GM06990 (cell line): ENCODE results near the gene LRCH1.

Experiments
- DNase-seq: peaks from one replicate; pipeline ENCODE4 v3.0.0-alpha.2; 2011; ENCODE audit not compliant: insufficient read length; ENCODE audit errors: extremely low read depth
- H3K27me3 ChIP-seq: replicated peaks from 2 replicates; pipeline ENCODE4 v1.6.0; 2011; ENCODE audit warnings: low read length; ENCODE audit not compliant: control insufficient read depth, insufficient read depth
- H3K36me3 ChIP-seq: 2 replicates; pipeline ENCODE4 v1.5.1; 2011; ENCODE audit warnings: low read length; ENCODE audit not compliant: control insufficient read depth, insufficient read depth
- H3K4me3 ChIP-seq: replicated peaks from 2 replicates; pipeline ENCODE4 v1.5.1; 2011; ENCODE audit warnings: low read depth, mild to moderate bottlenecking, control low read depth, low read length
- CTCF ChIP-seq: IDR thresholded peaks from 2 replicates; pipeline ENCODE4 v1.5.1; 2011; ENCODE audit warnings: low read length, control low read depth, mild to moderate bottlenecking, inconsistent platforms; ENCODE audit not compliant: insufficient read depth, poor library complexity, severe bottlenecking

The LRCH1 gene

DNA sequence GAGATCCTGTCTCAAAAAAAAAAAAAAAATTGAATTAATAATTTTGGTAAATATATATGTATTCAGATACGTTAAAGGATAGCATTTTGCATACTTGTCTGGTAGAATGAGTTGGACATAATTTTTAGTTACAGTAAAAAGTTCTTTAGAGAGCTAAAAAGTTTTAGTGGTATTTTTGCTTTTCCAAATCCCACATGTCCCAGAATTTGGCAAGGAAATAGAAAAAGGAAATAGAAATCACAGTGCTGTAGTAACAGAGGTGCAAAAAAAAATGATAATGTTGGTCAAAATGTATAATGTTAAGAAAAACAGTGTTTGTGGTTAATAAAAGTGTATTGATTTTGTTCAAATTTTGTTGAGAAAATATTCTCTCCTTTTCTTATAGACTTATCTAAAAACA, 96.8 kb downstream of the LRCH1 start:
- H3K36me3 ChIP-seq = no peaks in the 10 kb centered on the region
- TF ChIP-seq CTCF = no peak

GRCh38 chr13:46654951-46655350, 102.0 kb downstream of the LRCH1 start:
- no peak for DNase-seq
- no peak for TF ChIP-seq CTCF
- H3K4me3 ChIP-seq = no peak overlapping the region
- H3K27me3 ChIP-seq = no peaks in the 10 kb centered on the region
- H3K36me3 ChIP-seq = no peaks in the 10 kb centered on the region

More for the DNA sequence above, 96.8 kb downstream of the LRCH1 start:
- Histone ChIP-seq H3K27me3 (no peaks in the 10 kb centered on the region), H3K4me3 (no peak overlapping the region)
- no peak for DNase-seq

DNA sequence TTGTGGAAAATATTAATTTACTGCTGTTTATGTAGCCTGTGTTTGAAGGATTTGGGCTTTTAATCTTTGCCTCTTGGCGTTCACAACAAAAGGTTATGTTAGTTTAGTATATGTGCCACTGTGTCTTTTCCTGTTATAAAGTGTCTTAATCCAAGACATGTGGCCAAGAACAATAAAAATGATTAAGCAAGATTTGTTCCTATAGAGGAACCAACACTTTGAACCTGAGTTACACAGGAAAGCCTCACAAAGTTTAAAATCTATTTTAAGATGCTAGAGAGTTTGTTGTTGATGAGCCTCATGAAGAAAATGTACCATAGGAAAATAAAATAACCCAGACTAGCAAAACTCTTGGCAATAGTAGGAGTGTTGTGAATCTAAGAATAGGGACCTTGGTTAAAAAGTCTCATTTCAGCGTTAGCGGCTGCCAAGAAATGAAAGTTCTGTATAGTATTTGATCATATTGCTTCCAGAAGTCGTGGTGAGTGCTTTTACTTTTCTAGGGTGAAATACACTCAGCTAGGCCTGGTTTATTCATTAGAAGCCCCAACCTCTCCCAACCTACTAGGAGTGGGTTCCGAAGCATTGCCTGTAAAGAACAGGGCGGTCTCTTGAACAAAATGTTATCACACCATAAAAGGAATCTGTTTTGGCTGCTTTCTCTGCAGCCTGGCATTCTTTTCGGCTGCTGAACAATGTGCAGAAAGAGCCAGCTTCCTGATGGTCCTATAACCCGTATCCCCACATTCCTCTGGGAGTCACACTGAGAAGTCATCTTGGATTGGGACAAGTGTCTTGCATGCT, 102.6 kb downstream of the LRCH1 start:
- Histone ChIP-seq H3K27me3 (no peaks in the 10 kb centered on the region), H3K36me3 (no peaks in the 10 kb centered on the region; the same call in 1 of the 2 replicates), H3K4me3 (no peak overlapping the region)
- DNase-seq = no peak
- no peak for TF ChIP-seq CTCF

DNA sequence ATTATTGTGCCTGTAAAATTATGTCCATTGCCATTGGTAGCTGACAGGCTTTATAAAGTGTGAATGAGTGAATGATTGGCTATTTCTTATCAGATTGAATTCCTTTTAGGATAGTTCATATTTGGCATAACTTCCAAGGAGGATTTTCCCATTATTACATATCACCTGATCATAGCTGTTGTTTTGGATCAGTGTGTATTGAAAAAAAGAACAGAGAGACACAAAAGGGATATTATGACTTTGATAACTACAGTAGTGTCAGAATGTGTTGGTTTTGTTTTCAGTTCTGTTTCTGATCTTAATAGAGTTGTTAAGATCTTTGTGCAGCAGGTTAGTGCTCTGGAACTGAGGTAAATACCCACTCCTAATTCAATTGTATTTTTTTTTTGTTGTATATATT, 103.8 kb downstream of the LRCH1 start:
- Histone ChIP-seq H3K36me3 (no peaks in the 10 kb centered on the region; the same call in 1 of the 2 replicates), H3K27me3 (no peaks in the 10 kb centered on the region), H3K4me3 (no peak overlapping the region)
- no peak for TF ChIP-seq CTCF
- peak; percentile 41 for DNase-seq

DNA sequence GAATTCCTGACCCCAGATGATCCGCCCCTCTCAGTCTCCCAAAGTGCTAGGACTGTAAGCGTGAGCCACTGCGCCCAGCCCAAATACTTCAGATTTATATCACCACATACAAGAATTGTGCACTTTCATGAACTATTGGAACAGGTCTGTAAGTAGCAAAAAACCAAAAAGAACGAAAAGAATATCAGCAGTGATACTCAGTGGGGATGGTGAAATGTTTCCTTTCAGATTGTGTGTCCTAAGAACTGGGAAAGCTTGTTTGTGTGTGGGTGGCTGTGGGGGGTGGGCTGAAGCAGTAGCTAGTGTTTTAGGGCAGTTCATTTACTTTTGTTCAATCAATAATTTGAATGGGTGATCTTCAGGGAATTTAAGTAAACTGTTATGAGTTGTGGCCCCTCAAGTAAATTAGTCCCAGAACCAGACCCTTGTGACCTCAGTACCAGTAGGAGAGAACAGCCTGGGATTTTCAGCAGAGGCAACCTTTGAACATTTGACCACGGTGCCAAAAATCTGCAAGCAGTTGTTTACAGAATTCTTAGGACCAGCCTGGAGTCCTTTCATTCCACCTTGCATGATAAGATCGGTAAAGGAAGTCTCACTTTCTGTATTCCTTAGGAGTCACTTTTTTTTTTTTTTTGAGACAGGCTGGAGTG, 106.6 kb downstream of the LRCH1 start:
- DNase-seq = no peak
- Histone ChIP-seq H3K36me3 (no peaks in the 10 kb centered on the region; the same call in 1 of the 2 replicates), H3K27me3 (no peaks in the 10 kb centered on the region), H3K4me3 (no peak overlapping the region)
- TF ChIP-seq CTCF = no peak
